Upper lobe of left lung (tissue), 4 donors: ENCODE results near the gene AP4M1.
A peak's percentile ranks its signal among the peaks of the same experiment; 100 is the strongest.

Experiments used
- CTCF ChIP-seq, 6 experiments: fragments of 450-650 bp in 4 of 6; fragments of 200-600 bp in 2 of 6; sonication (generic) in 2 of 6; IDR thresholded peaks; one replicate each; pipeline ENCODE4 v1.5.1; 2016 to 2019; ENCODE audit warnings: antibody characterized with exemption in 6 of 6
- POLR2A ChIP-seq, 4 donors: fragments of 450-650 bp; IDR thresholded peaks; one replicate each; pipeline ENCODE4 v1.5.1; 2016 to 2017; ENCODE audit warnings: antibody characterized with exemption in 4 of 4, mild to moderate bottlenecking in 2 of 4
- POLR2AphosphoS5 ChIP-seq, 2 donors: sonication (generic); formaldehyde crosslinking; IDR thresholded peaks; one replicate each; pipeline ENCODE4 v1.5.1; 2017; ENCODE audit warnings: antibody characterized with exemption in 2 of 2

- TF ChIP-seq CTCF (IDR thresholded peaks at IDR 0.05): peak; percentile 84 to 98 (median 97)
- TF ChIP-seq POLR2AphosphoS5 (IDR thresholded peaks at IDR 0.05): peak; percentile 87 to 93
- TF ChIP-seq POLR2A (IDR thresholded peaks at IDR 0.05): peak in 3 of 4 donors; percentile 72 to 77 (median 73)
These were observed 19.8 kb upstream of the AP4M1 start, which contains the start of gene ZNF3 for GRCh38 chr7:100081535-100082102.
